Neuronal stem cell (in vitro differentiated cells): ENCODE results near the gene DCTN3. TPM values are rescaled to one million over a fixed set of nuclear protein-coding genes. Genes with fewer than 3 reads are reported as not detected.

Experiments used
- DNase-seq: peaks from one replicate; pipeline ENCODE4 v3.0.0-alpha.2; 2013; ENCODE audit warnings: low spot score
- H2AFZ ChIP-seq: one replicate; pipeline ENCODE4 v1.6.1; 2013; ENCODE audit warnings: mild to moderate bottlenecking, low read length, inconsistent platforms
- H2AK5ac ChIP-seq: 2 replicates; pipeline ENCODE4 v1.6.1; 2013; ENCODE audit warnings: low read depth, mild to moderate bottlenecking, inconsistent platforms, low read length, moderate library complexity, mixed read lengths
- H2BK120ac ChIP-seq: 2 replicates; pipeline ENCODE4 v1.6.1; 2013; ENCODE audit warnings: low read depth, mild to moderate bottlenecking, inconsistent platforms, low read length, moderate library complexity, mixed read lengths
- H2BK12ac ChIP-seq: one replicate; pipeline ENCODE4 v1.6.1; 2013; ENCODE audit warnings: low read length, inconsistent platforms
- H2BK15ac ChIP-seq: 2 replicates; pipeline ENCODE4 v1.6.1; 2013; ENCODE audit warnings: mild to moderate bottlenecking, low read length, inconsistent platforms, mixed read lengths
- H2BK5ac ChIP-seq: one replicate; pipeline ENCODE4 v1.6.1; 2013; ENCODE audit warnings: inconsistent platforms, mild to moderate bottlenecking, low read length, moderate library complexity
- H3K14ac ChIP-seq: one replicate; pipeline ENCODE4 v1.6.1; 2013; ENCODE audit warnings: low read length, inconsistent platforms
- H3K18ac ChIP-seq: 2 replicates; pipeline ENCODE4 v1.6.1; 2013; ENCODE audit warnings: low read length, inconsistent platforms
- H3K23ac ChIP-seq: 2 replicates; pipeline ENCODE4 v1.6.1; 2013; ENCODE audit warnings: low read depth, mild to moderate bottlenecking, mixed read lengths, low read length, inconsistent platforms; ENCODE audit not compliant: poor library complexity
- H3K27ac ChIP-seq: replicated peaks from 3 replicates; pipeline ENCODE4 v1.5.1; 2013; ENCODE audit warnings: low read length, inconsistent platforms
- H3K27me3 ChIP-seq, 3 experiments: 2 replicates each; pipeline ENCODE4 v1.6.1; 2013; ENCODE audit warnings: low read length in 3 of 3, mild to moderate bottlenecking in 2 of 3, inconsistent platforms in 1 of 3, low read depth in 1 of 3, mixed read lengths in 1 of 3, moderate library complexity in 1 of 3; ENCODE audit not compliant: control insufficient read depth in 3 of 3, insufficient read depth in 3 of 3
- H3K36me3 ChIP-seq, 2 donors: replicated peaks in 1 of 2; 2 replicates each; pipeline ENCODE4 v1.6.1; 2013; ENCODE audit warnings: low read length in 2 of 2; ENCODE audit not compliant: control insufficient read depth in 2 of 2, insufficient read depth in 2 of 2
- H3K4ac ChIP-seq: 2 replicates; pipeline ENCODE4 v1.6.1; 2013; ENCODE audit warnings: inconsistent platforms, mild to moderate bottlenecking, low read length, moderate library complexity
- H3K4me1 ChIP-seq, 2 donors: 1 replicate in 1 of 2; 2 replicates in 1 of 2; pipeline ENCODE4 v1.6.1; 2013; ENCODE audit warnings: low read length in 2 of 2, low read depth in 1 of 2; ENCODE audit not compliant: control insufficient read depth in 2 of 2, insufficient read depth in 1 of 2
- H3K4me2 ChIP-seq: one replicate; pipeline ENCODE4 v1.6.1; 2013; ENCODE audit warnings: mild to moderate bottlenecking, low read length, inconsistent platforms; ENCODE audit not compliant: insufficient read depth, poor library complexity, severe bottlenecking
- H3K4me3 ChIP-seq, 2 donors: 2 replicates each; pipeline ENCODE4 v1.5.1; 2013; ENCODE audit warnings: low read length in 2 of 2, mild to moderate bottlenecking in 2 of 2, inconsistent platforms in 1 of 2, moderate library complexity in 1 of 2
- H3K79me1 ChIP-seq: one replicate; pipeline ENCODE4 v1.6.1; 2013; ENCODE audit warnings: low read depth, mild to moderate bottlenecking, inconsistent platforms, low read length, moderate library complexity
- H3K9ac ChIP-seq: one replicate; pipeline ENCODE4 v1.6.1; 2013; ENCODE audit warnings: mild to moderate bottlenecking, low read depth, low read length, inconsistent platforms; ENCODE audit not compliant: poor library complexity
- H3K9me3 ChIP-seq, 2 donors: replicated peaks in 1 of 2; 2 replicates each; pipeline versions ENCODE3 to v1.6.1; 2013; ENCODE audit warnings: low read length in 2 of 2, mild to moderate bottlenecking in 2 of 2, inconsistent platforms in 1 of 2, low read depth in 1 of 2, mixed read lengths in 1 of 2, moderate library complexity in 1 of 2; ENCODE audit not compliant: control insufficient read depth in 2 of 2, insufficient read depth in 1 of 2
- H4K8ac ChIP-seq: one replicate; pipeline ENCODE4 v1.6.1; 2013; ENCODE audit warnings: low read depth, mild to moderate bottlenecking, inconsistent platforms, low read length, moderate library complexity
- H4K91ac ChIP-seq: one replicate; pipeline ENCODE4 v1.6.1; 2013; ENCODE audit warnings: low read length, low read depth, mild to moderate bottlenecking, inconsistent platforms; ENCODE audit not compliant: poor library complexity
- WGBS, 2 donors: extraction: QIAGEN DNeasy Blood & Tissue Kit; methylation state at CpG; one replicate each; pipeline ENCODE4 v1.1.7; 2013; ENCODE audit warnings: missing lambda C conversion rate in 2 of 2, mixed read lengths in 1 of 2; ENCODE audit not compliant: insufficient read length in 2 of 2, insufficient replicate concordance in 1 of 2; ENCODE audit errors: extremely low coverage in 2 of 2; 5-methylcytosine and 5-hydroxymethylcytosine counted together
- polyA plus RNA-seq, 2 experiments: library from polyadenylated mRNA; stranded (reverse); fragments of 200-250 nt; gene quantifications; one replicate each; pipeline ENCODE4 v1.2.3, GENCODE V29; 2013

The DCTN3 gene
- 135 TPM for polyA plus RNA-seq (2013, experiment 1 of 2)
- polyA plus RNA-seq (2013, experiment 2 of 2), result 139 TPM

- Histone ChIP-seq H3K4me1 (peaks cover 15 to 19% of the 10 kb centered on the region in 2 donors), H3K14ac (no peak within 1 kb of the TSS), H3K4me3 (peak within 1 kb of the TSS; percentile 68 to 88), H3K9me3 (no peaks in the 10 kb centered on the region), H2BK15ac (peak within 1 kb of the TSS; percentile 20), H4K91ac (no peak within 1 kb of the TSS), H3K79me1 (no peaks in the 10 kb centered on the region), H3K4me2 (peak within 1 kb of the TSS; percentile 87), H2BK120ac (no peak within 1 kb of the TSS), H3K27ac (no peak within 1 kb of the TSS), H2AK5ac (no peak within 1 kb of the TSS), H3K9ac (peak within 1 kb of the TSS; percentile 88), H4K8ac (no peak within 1 kb of the TSS), H3K23ac (no peak within 1 kb of the TSS), H2BK5ac (no peak within 1 kb of the TSS), H2BK12ac (no peak within 1 kb of the TSS), H2AFZ (peak within 1 kb of the TSS; percentile 90), H3K18ac (peak within 1 kb of the TSS; percentile 68), H3K36me3 (peaks cover 23 to 29% of the 10 kb centered on the region in 2 donors), H3K27me3 (peaks cover 0 to 10% (median 0%) of the 10 kb centered on the region in 3 experiments), H3K4ac (no peak within 1 kb of the TSS)
- DNase-seq, result peak; percentile 90
- WGBS, 2 donors, result no CpG with 5 or more reads among the region's 43 CpGs
Observed at GRCh38 chr9:34620061-34620994, at the start of gene DCTN3. DCTN3 (minus strand) TSS chr9:34620495; CDS start chr9:34620464, 31 bp downstream.

DNA sequence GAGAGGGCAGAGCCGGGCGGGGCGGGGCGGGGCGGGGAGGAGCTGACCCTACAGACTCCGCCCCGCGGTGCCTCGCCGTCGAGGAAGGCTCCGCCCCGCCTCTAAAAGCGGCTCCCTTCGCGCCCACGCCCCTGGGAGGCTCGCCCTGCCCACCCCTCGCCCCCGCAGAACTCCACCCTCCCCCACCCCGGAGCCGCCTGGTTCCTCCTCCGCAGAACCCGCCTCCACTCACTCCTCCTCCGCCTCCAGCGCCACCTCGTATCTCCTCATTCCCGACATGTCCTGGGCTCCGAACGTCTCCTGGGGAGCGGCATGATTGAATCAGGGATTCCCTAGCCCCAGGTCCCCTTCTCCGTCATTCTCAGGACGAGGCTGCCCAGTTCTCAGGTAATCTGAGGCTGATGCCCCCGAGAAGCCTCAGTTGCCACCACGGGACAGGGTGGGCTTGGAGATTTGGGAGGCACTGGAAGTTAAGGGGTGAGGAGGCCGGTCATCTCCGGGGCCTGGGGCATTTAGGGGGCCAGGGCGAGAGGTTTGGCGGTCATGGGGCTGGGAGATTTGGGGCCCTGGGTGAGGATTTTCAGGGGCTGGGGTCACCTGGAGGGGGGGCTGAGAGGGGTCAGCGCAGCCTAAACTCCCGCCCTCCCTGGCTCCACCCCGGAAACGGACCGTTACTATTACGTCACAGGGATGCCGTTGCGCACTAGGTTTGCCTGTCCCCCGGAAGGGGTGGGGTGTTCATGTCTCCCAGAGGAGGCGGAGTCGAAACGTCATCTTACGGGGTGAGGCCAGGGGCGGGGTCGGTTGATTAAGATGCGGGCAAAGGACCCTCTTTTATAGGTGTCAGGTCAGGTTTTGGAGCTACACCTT, 45.3 kb upstream of the DCTN3 start:
- H2BK12ac ChIP-seq, result no peak overlapping the region
- DNase-seq, result peak; percentile 90
- no peak overlapping the region for H3K14ac ChIP-seq
- H3K4me2 ChIP-seq, result peak overlapping the region; percentile 94
- peaks cover 11 to 12% of the 10 kb centered on the region in 2 donors for H3K36me3 ChIP-seq
- peak overlapping the region; percentile 76 to 85 for H3K4me3 ChIP-seq
- H3K9me3 ChIP-seq, result peaks cover 6 to 8% of the 10 kb centered on the region in 2 donors
- H2BK120ac ChIP-seq, result no peak overlapping the region
- no peak overlapping the region for H3K4ac ChIP-seq
- peak overlapping the region; percentile 89 for H2AFZ ChIP-seq
- peak overlapping the region; percentile 96 for H2BK15ac ChIP-seq
- peak overlapping the region; percentile 92 for H3K27ac ChIP-seq
- peak overlapping the region; percentile 99 for H3K18ac ChIP-seq
- WGBS, 2 donors, result no CpG with 5 or more reads among the region's 55 CpGs
- H3K4me1 ChIP-seq, result peaks cover 0 to 7% of the 10 kb centered on the region in 2 donors
- H3K27me3 ChIP-seq, result no peaks in the 10 kb centered on the region
- H3K79me1 ChIP-seq, result peaks cover 6% of the 10 kb centered on the region
- H2BK5ac ChIP-seq, result peak overlapping the region; percentile 93
- H3K9ac ChIP-seq, result peak overlapping the region; percentile 93
- H4K8ac ChIP-seq, result no peak overlapping the region
- H3K23ac ChIP-seq, result peak overlapping the region; percentile 9
- H2AK5ac ChIP-seq, result peak overlapping the region; percentile 34
- H4K91ac ChIP-seq, result peak overlapping the region; percentile 80

- H3K4me1 ChIP-seq, result peaks cover 0 to 7% of the 10 kb centered on the region in 2 donors
- H4K91ac ChIP-seq, result no peak overlapping the region
- H2BK15ac ChIP-seq, result peak overlapping the region; percentile 12
- WGBS, 2 donors, result no CpG with 5 or more reads among the region's 26 CpGs
- peak overlapping the region; percentile 66 for H2BK120ac ChIP-seq
- H3K27ac ChIP-seq, result no peak overlapping the region
- H4K8ac ChIP-seq, result no peak overlapping the region
- H3K23ac ChIP-seq, result peak overlapping the region; percentile 67
- H3K14ac ChIP-seq, result no peak overlapping the region
- peak overlapping the region; percentile 87 for H2BK5ac ChIP-seq
- H3K4ac ChIP-seq, result no peak overlapping the region
- peak overlapping the region; percentile 89 for H2AFZ ChIP-seq
- H3K36me3 ChIP-seq, result peaks cover 11 to 12% of the 10 kb centered on the region in 2 donors
- peak overlapping the region; percentile 92 for H3K18ac ChIP-seq
- DNase-seq, result no peak
- H3K79me1 ChIP-seq, result peaks cover 6% of the 10 kb centered on the region
- peak overlapping the region; percentile 93 for H3K9ac ChIP-seq
- peak overlapping the region; percentile 94 for H3K4me2 ChIP-seq
- no peak overlapping the region for H2AK5ac ChIP-seq
- peak overlapping the region; percentile 76 to 84 for H3K4me3 ChIP-seq
- H2BK12ac ChIP-seq, result no peak overlapping the region
- no peaks in the 10 kb centered on the region for H3K27me3 ChIP-seq
- H3K9me3 ChIP-seq, result peaks cover 3 to 4% of the 10 kb centered on the region in 2 donors
Observed at GRCh38 chr9:34665067-34665380, 44.7 kb upstream of the DCTN3 start.
